Liver (tissue), 3 donors: Measurements from ENCODE around the gene DNAL1.

Source experiments
- EGR1 ChIP-seq, 2 donors: IDR thresholded peaks; 2 replicates each; pipeline ENCODE4 v1.6.1; 2016 to 2018; ENCODE audit warnings: antibody characterized with exemption in 2 of 2, low read depth in 2 of 2
- JUND ChIP-seq, 2 donors: IDR thresholded peaks; 2 replicates each; pipeline ENCODE4 v1.6.1; 2016; ENCODE audit warnings: antibody characterized with exemption in 2 of 2
- RAD21 ChIP-seq, 2 donors: IDR thresholded peaks; 2 replicates each; pipeline ENCODE4 v1.6.1; 2016; ENCODE audit warnings: antibody characterized with exemption in 2 of 2, mild to moderate bottlenecking in 2 of 2
- TF ChIP-seq, protein P1 (sequence below): fragments of 150-350 bp; IDR thresholded peaks from 2 replicates; pipeline ENCODE4 v1.5.1; 2017; ENCODE audit warnings: improper control_type of control experiment, low read depth, low read length; ENCODE audit not compliant: missing input control
- TF ChIP-seq, protein P2 (sequence below): IDR thresholded peaks from 2 replicates; pipeline ENCODE4 v1.6.1; 2016; ENCODE audit warnings: antibody characterized with exemption, mild to moderate bottlenecking
- TF ChIP-seq, protein P3 (sequence below): IDR thresholded peaks from 2 replicates; pipeline ENCODE4 v1.6.1; 2016; ENCODE audit warnings: antibody characterized with exemption
- donor health status: healthy.
- donor health status: healthy.

DNA sequence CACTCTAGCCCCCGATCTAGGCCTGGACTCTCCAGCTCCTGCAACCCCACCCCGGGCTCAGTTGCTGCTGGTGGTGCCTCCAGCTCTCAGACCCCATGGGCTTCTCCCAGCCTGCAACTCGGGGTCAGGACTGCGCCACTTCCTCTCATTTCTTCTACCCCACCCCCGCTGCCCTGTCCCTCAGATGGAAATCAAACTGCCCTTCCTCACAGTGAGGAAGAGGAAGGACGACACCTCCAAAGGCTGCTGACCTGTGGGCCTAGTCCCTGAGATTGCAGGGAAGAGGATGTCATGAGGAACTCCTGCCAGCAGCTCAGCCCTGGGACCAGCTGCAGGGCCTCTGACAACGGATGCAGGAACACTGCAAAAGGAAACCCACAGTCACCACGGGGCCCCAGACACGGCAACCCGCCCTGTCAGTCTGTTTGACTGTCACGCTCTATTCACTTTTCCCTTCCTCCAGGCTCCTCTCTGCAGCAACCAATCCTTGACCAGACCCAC, 98.7 kb downstream of the DNAL1 start:
- TF ChIP-seq, protein P1, sequence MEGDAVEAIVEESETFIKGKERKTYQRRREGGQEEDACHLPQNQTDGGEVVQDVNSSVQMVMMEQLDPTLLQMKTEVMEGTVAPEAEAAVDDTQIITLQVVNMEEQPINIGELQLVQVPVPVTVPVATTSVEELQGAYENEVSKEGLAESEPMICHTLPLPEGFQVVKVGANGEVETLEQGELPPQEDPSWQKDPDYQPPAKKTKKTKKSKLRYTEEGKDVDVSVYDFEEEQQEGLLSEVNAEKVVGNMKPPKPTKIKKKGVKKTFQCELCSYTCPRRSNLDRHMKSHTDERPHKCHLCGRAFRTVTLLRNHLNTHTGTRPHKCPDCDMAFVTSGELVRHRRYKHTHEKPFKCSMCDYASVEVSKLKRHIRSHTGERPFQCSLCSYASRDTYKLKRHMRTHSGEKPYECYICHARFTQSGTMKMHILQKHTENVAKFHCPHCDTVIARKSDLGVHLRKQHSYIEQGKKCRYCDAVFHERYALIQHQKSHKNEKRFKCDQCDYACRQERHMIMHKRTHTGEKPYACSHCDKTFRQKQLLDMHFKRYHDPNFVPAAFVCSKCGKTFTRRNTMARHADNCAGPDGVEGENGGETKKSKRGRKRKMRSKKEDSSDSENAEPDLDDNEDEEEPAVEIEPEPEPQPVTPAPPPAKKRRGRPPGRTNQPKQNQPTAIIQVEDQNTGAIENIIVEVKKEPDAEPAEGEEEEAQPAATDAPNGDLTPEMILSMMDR, result no peak
- TF ChIP-seq JUND (IDR thresholded peaks at IDR 0.05) (no peak), EGR1 (IDR thresholded peaks at IDR 0.05; ENCODE audit: low read depth in 2 of 2) (no peak), RAD21 (IDR thresholded peaks at IDR 0.05) (no peak)
- TF ChIP-seq, protein P2, sequence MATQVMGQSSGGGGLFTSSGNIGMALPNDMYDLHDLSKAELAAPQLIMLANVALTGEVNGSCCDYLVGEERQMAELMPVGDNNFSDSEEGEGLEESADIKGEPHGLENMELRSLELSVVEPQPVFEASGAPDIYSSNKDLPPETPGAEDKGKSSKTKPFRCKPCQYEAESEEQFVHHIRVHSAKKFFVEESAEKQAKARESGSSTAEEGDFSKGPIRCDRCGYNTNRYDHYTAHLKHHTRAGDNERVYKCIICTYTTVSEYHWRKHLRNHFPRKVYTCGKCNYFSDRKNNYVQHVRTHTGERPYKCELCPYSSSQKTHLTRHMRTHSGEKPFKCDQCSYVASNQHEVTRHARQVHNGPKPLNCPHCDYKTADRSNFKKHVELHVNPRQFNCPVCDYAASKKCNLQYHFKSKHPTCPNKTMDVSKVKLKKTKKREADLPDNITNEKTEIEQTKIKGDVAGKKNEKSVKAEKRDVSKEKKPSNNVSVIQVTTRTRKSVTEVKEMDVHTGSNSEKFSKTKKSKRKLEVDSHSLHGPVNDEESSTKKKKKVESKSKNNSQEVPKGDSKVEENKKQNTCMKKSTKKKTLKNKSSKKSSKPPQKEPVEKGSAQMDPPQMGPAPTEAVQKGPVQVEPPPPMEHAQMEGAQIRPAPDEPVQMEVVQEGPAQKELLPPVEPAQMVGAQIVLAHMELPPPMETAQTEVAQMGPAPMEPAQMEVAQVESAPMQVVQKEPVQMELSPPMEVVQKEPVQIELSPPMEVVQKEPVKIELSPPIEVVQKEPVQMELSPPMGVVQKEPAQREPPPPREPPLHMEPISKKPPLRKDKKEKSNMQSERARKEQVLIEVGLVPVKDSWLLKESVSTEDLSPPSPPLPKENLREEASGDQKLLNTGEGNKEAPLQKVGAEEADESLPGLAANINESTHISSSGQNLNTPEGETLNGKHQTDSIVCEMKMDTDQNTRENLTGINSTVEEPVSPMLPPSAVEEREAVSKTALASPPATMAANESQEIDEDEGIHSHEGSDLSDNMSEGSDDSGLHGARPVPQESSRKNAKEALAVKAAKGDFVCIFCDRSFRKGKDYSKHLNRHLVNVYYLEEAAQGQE, result no peak
- TF ChIP-seq, protein P3, sequence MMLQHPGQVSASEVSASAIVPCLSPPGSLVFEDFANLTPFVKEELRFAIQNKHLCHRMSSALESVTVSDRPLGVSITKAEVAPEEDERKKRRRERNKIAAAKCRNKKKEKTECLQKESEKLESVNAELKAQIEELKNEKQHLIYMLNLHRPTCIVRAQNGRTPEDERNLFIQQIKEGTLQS, result no peak
